ENCODE results near the gene ANKRD63.

ANKRD63 gene

GRCh38 chr15:40285554-40286011 lies 2.7 kb upstream of the ANKRD63 start:
- no peak for TF ChIP-seq CTCF (IDR thresholded peaks at IDR 0.05; ENCODE audit: low read length, missing control alignments)
- DNase-seq (ENCODE audit: low read depth): no peak

GRCh38 chr15:40285151-40285550 lies 2.3 kb upstream of the ANKRD63 start:
- H3K4me3 ChIP-seq (replicated peaks; ENCODE audit: low read depth, low read length): no peak overlapping the region
- DNase-seq (ENCODE audit: low read depth): no peak
- no peak for TF ChIP-seq CTCF (IDR thresholded peaks at IDR 0.05; ENCODE audit: low read length, missing control alignments)

More at GRCh38 chr15:40285554-40286011, 2.7 kb upstream of the ANKRD63 start:
- no peak overlapping the region for H3K4me3 ChIP-seq (replicated peaks; ENCODE audit: low read depth, low read length)

- no peak for DNase-seq (ENCODE audit: low read depth)
- H3K4me3 ChIP-seq (replicated peaks; ENCODE audit: low read depth, low read length): no peak overlapping the region
- TF ChIP-seq CTCF (IDR thresholded peaks at IDR 0.05; ENCODE audit: low read length, missing control alignments): no peak
Measured at GRCh38 chr15:40283615-40284300, 894 bp upstream of the ANKRD63 start.

GRCh38 chr15:40282147-40282868 lies 556 bp downstream of the ANKRD63 start:
- no peak for TF ChIP-seq CTCF (IDR thresholded peaks at IDR 0.05; ENCODE audit: low read length, missing control alignments)
- H3K4me3 ChIP-seq (replicated peaks; ENCODE audit: low read depth, low read length): peak overlapping the region; percentile 21
- DNase-seq (ENCODE audit: low read depth): no peak

GRCh38 chr15:40281801-40282146 lies 1.1 kb downstream of the ANKRD63 start:
- no peak for TF ChIP-seq CTCF (IDR thresholded peaks at IDR 0.05; ENCODE audit: low read length, missing control alignments)
- no peak for DNase-seq (ENCODE audit: low read depth)
- H3K4me3 ChIP-seq (replicated peaks; ENCODE audit: low read depth, low read length): no peak overlapping the region

GRCh38 chr15:40281057-40281800 lies 1.6 kb downstream of the ANKRD63 start:
- no peak overlapping the region for H3K4me3 ChIP-seq (replicated peaks; ENCODE audit: low read depth, low read length)
- TF ChIP-seq CTCF (IDR thresholded peaks at IDR 0.05; ENCODE audit: low read length, missing control alignments): no peak
- no peak for DNase-seq (ENCODE audit: low read depth)

Data from fibroblast of pulmonary artery (primary cell).